ENCODE measurements around the gene NCOR2. TPM values are rescaled to one million over a fixed set of nuclear protein-coding genes. Genes with fewer than 3 reads are reported as not detected.
A peak's percentile ranks its signal among the peaks of the same experiment; 100 is the strongest.

Gene NCOR2
- total and polyA plus RNA-seq, 2 of the 8 experiments (the other 6 are each of a cell fraction or from before 2014, with no cell fraction given): 14.8 to 275 TPM

DNA sequence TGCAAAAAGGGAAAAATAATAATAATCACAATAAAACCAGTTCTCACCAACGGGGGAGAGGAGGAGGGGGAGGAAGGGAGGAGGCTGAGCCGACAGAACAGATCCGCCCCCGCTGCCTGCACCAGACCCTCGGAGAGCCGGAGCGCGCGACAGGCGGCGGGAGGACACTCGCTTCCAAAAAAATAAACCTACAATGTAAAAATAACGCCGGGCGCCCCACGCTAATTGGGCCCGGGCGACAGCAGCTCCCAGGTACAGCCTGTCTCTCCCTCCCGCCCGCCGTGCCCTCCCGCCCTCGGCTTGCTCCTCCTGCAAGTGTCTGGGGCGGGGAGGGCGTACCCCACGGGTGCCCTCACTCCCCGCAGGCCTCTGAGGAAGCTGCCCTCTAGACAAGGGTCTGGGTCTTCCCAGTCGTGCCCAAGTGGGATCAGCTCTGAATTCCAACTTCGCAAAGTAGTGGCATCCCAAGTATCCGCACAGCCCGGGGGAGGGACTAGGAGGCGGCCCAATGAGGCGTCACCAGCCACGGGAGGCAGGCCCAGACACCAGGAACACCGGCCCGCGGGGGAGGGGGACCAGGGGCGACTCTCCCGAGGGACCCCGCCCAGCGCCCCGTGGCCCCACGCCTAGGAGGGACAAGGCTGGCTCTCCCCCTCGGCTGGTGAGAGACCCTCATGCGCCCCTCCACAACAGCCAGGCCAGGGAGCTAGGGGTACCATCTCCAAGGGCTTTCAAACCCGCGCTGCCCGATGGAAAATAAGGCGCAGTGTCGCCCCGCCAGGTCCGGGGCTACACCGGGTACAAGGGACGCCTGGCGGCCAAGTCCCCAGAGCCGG lies 1.0 kb downstream of the NCOR2 start:
- Histone ChIP-seq H3K4me1 (replicated peaks in 1 of 4; ENCODE audit: control insufficient read depth in 3 of 4, insufficient read depth in 4 of 4, low read length in 3 of 4) (peaks cover 22 to 36% (median 31%) of the 10 kb centered on the region in 4 experiments), H3K14ac (ENCODE audit: insufficient read length) (no peak overlapping the region), H2BK120ac (replicated peaks; ENCODE audit: low read depth, low read length) (peak overlapping the region; percentile 67), H3K23me2 (ENCODE audit: low read depth, low read length) (peaks cover 14% of the 10 kb centered on the region; the same call in 1 of the 2 replicates), H3K79me1 (ENCODE audit: low read depth, low read length) (peaks cover 10% of the 10 kb centered on the region), H2BK12ac (ENCODE audit: low read depth, low read length) (peak overlapping the region; percentile 60; the same call in 1 of the 2 replicates), H4K20me1 (replicated peaks in 1 of 2; ENCODE audit: control insufficient read depth in 1 of 2, insufficient read depth in 2 of 2, low read length in 2 of 2) (peaks cover 22 to 30% of the 10 kb centered on the region in 2 experiments), H3K79me2 (ENCODE audit: control insufficient read depth in 1 of 2, insufficient read depth in 2 of 2, low read length in 2 of 2) (peaks cover 41 to 54% of the 10 kb centered on the region in 2 experiments), H2BK15ac (ENCODE audit: low read length) (no peak overlapping the region), H2BK20ac (ENCODE audit: low read length) (no peak overlapping the region), H3K9ac (replicated peaks in 1 of 4; ENCODE audit: extremely low read depth in 1 of 4, low read depth in 3 of 4, low read length in 3 of 4) (peak overlapping the region in 3 of 4 experiments; percentile 54 to 72 (median 66); a peak in 6 of 7 replicates), H4K5ac (ENCODE audit: insufficient read length, low read depth, low read length) (peak overlapping the region; percentile 66), H2BK5ac (ENCODE audit: low read depth, low read length) (peak overlapping the region; percentile 87; the same call in 1 of the 2 replicates), H2AFZ (ENCODE audit: low read length) (no peak overlapping the region), H4K8ac (ENCODE audit: extremely low read depth, insufficient read depth, low read length) (no peak overlapping the region; the same call in 1 of the 2 replicates), H3K23ac (ENCODE audit: insufficient read length) (no peak overlapping the region), H4K91ac (replicated peaks; ENCODE audit: insufficient read length, low read length) (peak overlapping the region; percentile 30), H2AK5ac (ENCODE audit: low read depth, low read length) (no peak overlapping the region), H3K18ac (ENCODE audit: extremely low read depth, low read length) (peak overlapping the region; percentile 96), H3K4ac (replicated peaks; ENCODE audit: insufficient read length, low read depth, low read length) (no peak overlapping the region), H3K27ac (ENCODE audit: low read depth, low read length) (peak overlapping the region; percentile 83; the same call in 1 of the 2 replicates), H3K4me3 (ENCODE audit: extremely low read depth in 1 of 4, insufficient read depth in 2 of 4, low read depth in 3 of 4, low read length in 4 of 4) (peak overlapping the region; percentile 77 to 86 (median 78)), H3K27me3 (replicated peaks in 1 of 4; ENCODE audit: control insufficient read depth in 3 of 4, extremely low read depth in 1 of 4, insufficient read depth in 3 of 4, low read length in 3 of 4) (no peaks in the 10 kb centered on the region), H3K9me3 (ENCODE audit: insufficient read depth in 2 of 2, low read depth in 1 of 2, low read length in 1 of 2) (no peaks in the 10 kb centered on the region), H3K56ac (replicated peaks; ENCODE audit: insufficient read length, low read depth, low read length) (peak overlapping the region; percentile 62), H3K4me2 (ENCODE audit: insufficient read depth in 1 of 2, low read depth in 2 of 2, low read length in 2 of 2) (peak overlapping the region; percentile 80 to 94), H3K36me3 (ENCODE audit: control insufficient read depth in 2 of 4, insufficient read depth in 4 of 4, low read length in 3 of 4) (no peaks in the 10 kb centered on the region)
- POLR2A ChIA-PET (ENCODE audit: partially characterized antibody): interaction anchor here (0.7 to 3.9 kb wide), 13 partner anchors 10 to 266 kb away, joined by 3 to 31 read pairs (median 3); no protein-coding TSS in a partner anchor
- peak in 1 of 2 experiments; percentile 85 for DNase-seq (ENCODE audit: low read depth in 1 of 2, low spot score in 2 of 2)
- FAIRE-seq: no peak
- 1% methylated on average over 36 of the region's 56 CpGs; no CpG with 5 or more reads in 1 of the 2 experiments for WGBS, 2 experiments (ENCODE audit: extremely low coverage in 1 of 2, insufficient coverage in 1 of 2, insufficient read length in 1 of 2, insufficient replicate concordance in 2 of 2, low coverage in 1 of 2, low lambda C conversion rate in 2 of 2, missing lambda C conversion rate in 1 of 2)
- CTCF ChIA-PET (ENCODE audit: partially characterized antibody): interaction anchor here (0.5 to 1.4 kb wide), 8 partner anchors 18 to 185 kb away, joined by 3 to 4 read pairs (median 3); no protein-coding TSS in a partner anchor
- TF ChIP-seq TBP (IDR thresholded peaks at IDR 0.05; ENCODE audit: low read depth, low read length) (peak; percentile 23; the same call in 1 of the 2 replicates), CTBP2 (IDR thresholded peaks at IDR 0.05; ENCODE audit: borderline replicate concordance, insufficient read depth, insufficient read length, low read length) (peak; percentile 19), TAF1 (IDR thresholded peaks at IDR 0.05; ENCODE audit: low read depth, low read length) (peak; percentile 62), MAFK (IDR thresholded peaks at IDR 0.05; ENCODE audit: low read depth, low read length) (no peak), KDM4A (IDR thresholded peaks at IDR 0.05; ENCODE audit: low read depth, low read length, severe bottlenecking) (peak; percentile 27), ZNF274 (IDR thresholded peaks at IDR 0.05; ENCODE audit: borderline replicate concordance, extremely low read depth, low read length) (no peak), RBBP5 (IDR thresholded peaks at IDR 0.05; ENCODE audit: borderline replicate concordance, low read depth, low read length) (0 out of 2 replicates have a peak, but pooled peaks have one; percentile 45), EZH2 (IDR thresholded peaks at IDR 0.05; ENCODE audit: low read depth, low read length, severe bottlenecking) (no peak), POLR2A (IDR thresholded peaks at IDR 0.05; ENCODE audit: control extremely low read depth in 1 of 2, low read depth in 2 of 2, low read length in 2 of 2) (peak in 1 of 2 experiments; percentile 28; a peak in 1 of 3 replicates), SIX5 (IDR thresholded peaks at IDR 0.05; ENCODE audit: low read depth, low read length) (no peak), TCF12 (IDR thresholded peaks at IDR 0.05; ENCODE audit: low read depth, low read length) (no peak)

Measured in H1 (cell line).